ENCODE measurements around the gene CES4A. TPM values are rescaled to one million over a fixed set of nuclear protein-coding genes. Genes with fewer than 3 reads are reported as not detected.

CES4A gene
- total and polyA plus RNA-seq, 9 of the 15 experiments (the other 6 are each of a cell fraction or from before 2014, with no cell fraction given) = 0.09 to 0.13 (median 0.11) TPM; not detected in 6

- BruUV-seq (replicated peaks) = no TSS peak
- TF ChIP-seq RAD21 (CRISPR knock-in tag; conservative IDR thresholded peaks at IDR 0.05 in 1 of 2, IDR thresholded peaks at IDR 0.05 in 1 of 2) (no peak), HMG20A (CRISPR knock-in tag; conservative IDR thresholded peaks at IDR 0.05) (no peak), ZC3H11A (IDR thresholded peaks at IDR 0.05; ENCODE audit: low read depth, low read length) (no peak), JUN (IDR thresholded peaks at IDR 0.05; ENCODE audit: borderline replicate concordance, low read depth, low read length) (no peak), JUN (CRISPR knock-in tag; IDR thresholded peaks at IDR 0.05; ENCODE audit: borderline replicate concordance) (no peak), ARHGAP35 (IDR thresholded peaks at IDR 0.05; ENCODE audit: partially characterized antibody) (no peak), KLF6 (CRISPR knock-in tag; IDR thresholded peaks at IDR 0.05; ENCODE audit: borderline replicate concordance) (no peak), KLF16 (IDR thresholded peaks at IDR 0.05) (no peak), BHLHE40 (IDR thresholded peaks at IDR 0.05; ENCODE audit: low read length) (no peak), U2AF2 (optimal IDR thresholded peaks at IDR 0.05; ENCODE audit: low read depth, low read length) (no peak), CHCHD3 (CRISPR knock-in tag; IDR thresholded peaks at IDR 0.05) (no peak), MAX (CRISPR knock-in tag; IDR thresholded peaks at IDR 0.05) (no peak), RB1 (IDR thresholded peaks at IDR 0.05; ENCODE audit: low read depth) (no peak)
- ChIA-PET POLR2A (no interaction called here), CTCF (ENCODE audit: low intra/inter-chr PET ratio) (no interaction called here)
- no peak for FAIRE-seq
- 45% methylated on average over 6 of the region's 6 CpGs for WGBS (ENCODE audit: insufficient coverage, low coverage, missing lambda C conversion rate)
- Histone ChIP-seq H3K36me3 (ENCODE audit: control insufficient read depth, insufficient read depth, low read length) (no peaks in the 10 kb centered on the region), H3K9me1 (ENCODE audit: control insufficient read depth, insufficient read depth, low read length) (no peaks in the 10 kb centered on the region), H3K4me3 (no peak overlapping the region), H4K20me1 (replicated peaks; ENCODE audit: control insufficient read depth, insufficient read depth, low read length) (no peaks in the 10 kb centered on the region), H3K4me2 (ENCODE audit: insufficient read depth, low read length) (no peak overlapping the region), H2AFZ (ENCODE audit: low read depth, low read length) (no peak overlapping the region), H3K9me3 (replicated peaks; ENCODE audit: control insufficient read depth, insufficient read depth, low read depth, low read length) (peaks cover 2% of the 10 kb centered on the region), H3K27ac (ENCODE audit: extremely low read depth, low read depth, low read length) (no peak overlapping the region), H3K27me3 (ENCODE audit: control insufficient read depth in 2 of 2, insufficient read depth in 2 of 2, low read length in 2 of 2) (no peaks in the 10 kb centered on the region), H3K9ac (ENCODE audit: insufficient read depth in 1 of 2, low read depth in 2 of 2, low read length in 2 of 2) (no peak overlapping the region), H3K4me1 (replicated peaks in 1 of 2; ENCODE audit: control insufficient read depth in 2 of 2, insufficient read depth in 2 of 2, low read length in 2 of 2) (peaks cover 7 to 11% of the 10 kb centered on the region in 2 experiments; a peak in 1 of 5 replicates), H3K79me2 (ENCODE audit: control insufficient read depth, insufficient read depth, low read length) (no peaks in the 10 kb centered on the region)
- in situ Hi-C loops (cut with MboI) (no loop called here), intact Hi-C loops (cut with micrococcal nuclease) (loop anchor here (5.0 kb wide), 2 partner anchors 52 to 153 kb away; no protein-coding TSS in a partner anchor)
- DNase-seq (ENCODE audit: extremely low read depth in 1 of 4, low spot score in 3 of 4) = no peak
- no peak for ATAC-seq
These were observed 38.9 kb upstream of the CES4A start for GRCh38 chr16:66949472-66949871.

Measured in K562 (cell line).